Testis (tissue), 3 donors: ENCODE data around the gene PPFIBP2. TPM values are rescaled to one million over a fixed set of nuclear protein-coding genes. Genes with fewer than 3 reads are reported as not detected.

Experiments used
- DNase-seq: peaks from one replicate; pipeline ENCODE4 v3.0.0-alpha.2; 2019
- H3K27ac ChIP-seq, 2 donors: fragments of 200-600 bp; sonication (generic); one replicate each; pipeline ENCODE4 v1.5.1; 2019
- H3K27me3 ChIP-seq: fragments of 200-600 bp; sonication (generic); one replicate; pipeline ENCODE4 v1.5.1; 2019
- H3K36me3 ChIP-seq: fragments of 200-600 bp; sonication (generic); one replicate; pipeline ENCODE4 v1.5.1; 2017; ENCODE audit warnings: low read depth; ENCODE audit errors: missing control alignments
- H3K4me1 ChIP-seq: fragments of 200-600 bp; sonication (generic); one replicate; pipeline ENCODE4 v1.5.1; 2019
- H3K4me3 ChIP-seq, 2 donors: fragments of 200-600 bp; sonication (generic); one replicate each; pipeline ENCODE4 v1.5.1; 2017 to 2019
- H3K9me3 ChIP-seq: fragments of 200-600 bp; sonication (generic); one replicate; pipeline ENCODE4 v1.5.1; 2017
- CTCF ChIP-seq, 3 experiments: fragments of 450-650 bp in 2 of 3; fragments of 200-600 bp in 1 of 3; sonication (generic) in 1 of 3; IDR thresholded peaks; one replicate each; pipeline ENCODE4 v1.5.1; 2016 to 2019; ENCODE audit warnings: antibody characterized with exemption in 3 of 3, mild to moderate bottlenecking in 2 of 3, moderate library complexity in 1 of 3
- POLR2A ChIP-seq: fragments of 450-650 bp; IDR thresholded peaks from one replicate; pipeline ENCODE4 v1.6.1; 2017; ENCODE audit warnings: antibody characterized with exemption, mild to moderate bottlenecking, moderate library complexity
- WGBS, 2 donors: methylation state at CpG; one replicate each; pipeline ENCODE4 v1.1.5; 2018; 5-methylcytosine and 5-hydroxymethylcytosine counted together
- intact Hi-C: fragments of 100-400 bp; cut with DNase I; formaldehyde crosslinking; loops from one replicate; pipeline ENCODE4 v1.15.1; 2023; ENCODE audit warnings: low total_unique reads
- polyA plus RNA-seq: library from polyadenylated mRNA; stranded (reverse); fragments of 350-450 nt; fragmentation: Illumina TruSeq; extraction: RNeasy Lipid Tissue Mini Kit (QIAGEN cat#74804); gene quantifications from one replicate; pipeline ENCODE4 v1.2.3, GENCODE V29; 2014; ENCODE audit warnings: low read depth, low replicate concordance; ENCODE audit not compliant: insufficient read depth
- total RNA-seq, 2 donors: library from RNA; depleted of rRNA; stranded (reverse); fragments of >200 nt; gene quantifications; one replicate each; pipeline ENCODE4 v1.2.3, GENCODE V29; 2016

Gene PPFIBP2
- total and polyA plus RNA-seq, 3 donors from 2014 or later = 70.5 to 105 (median 104) TPM

- H3K27me3 ChIP-seq = no peaks in the 10 kb centered on the region
- intact Hi-C loops = loop anchor here (5.0 kb wide), 1 partner anchor 81 kb away; no protein-coding TSS in a partner anchor
- H3K9me3 ChIP-seq = no peaks in the 10 kb centered on the region
- peaks cover 77% of the 10 kb centered on the region for H3K4me1 ChIP-seq
- WGBS, 2 donors = 27 to 34% methylated on average over 9 to 11 of the region's 11 CpGs
- H3K27ac ChIP-seq = peak overlapping the region; percentile 82 to 83
- DNase-seq = peak; percentile 70
- H3K36me3 ChIP-seq = no peaks in the 10 kb centered on the region
- TF ChIP-seq POLR2A = no peak
- no peak for TF ChIP-seq CTCF (IDR thresholded peaks at IDR 0.05)
- H3K4me3 ChIP-seq = no peak overlapping the region
Measured at GRCh38 chr11:7575841-7576725, 62.3 kb downstream of the PPFIBP2 start.

GRCh38 chr11:7576726-7577290 lies 63.0 kb downstream of the PPFIBP2 start:
- no peaks in the 10 kb centered on the region for H3K9me3 ChIP-seq
- WGBS, 2 donors = 25 to 35% methylated on average over 5 to 12 of the region's 13 CpGs
- H3K4me1 ChIP-seq = peaks cover 79% of the 10 kb centered on the region
- H3K4me3 ChIP-seq = peak overlapping the region; percentile 2 to 49
- DNase-seq = peak; percentile 40
- H3K36me3 ChIP-seq = no peaks in the 10 kb centered on the region
- intact Hi-C loops = loop anchor here (5.0 kb wide), 1 partner anchor 80 kb away; no protein-coding TSS in a partner anchor
- no peak for TF ChIP-seq POLR2A
- TF ChIP-seq CTCF (IDR thresholded peaks at IDR 0.05) = no peak
- peak overlapping the region; percentile 82 to 83 for H3K27ac ChIP-seq
- no peaks in the 10 kb centered on the region for H3K27me3 ChIP-seq

GRCh38 chr11:7577291-7578190 lies 63.7 kb downstream of the PPFIBP2 start:
- intact Hi-C loops = loop anchor here (5.0 kb wide), 1 partner anchor 80 kb away; no protein-coding TSS in a partner anchor
- H3K4me3 ChIP-seq = peak overlapping the region; percentile 2 to 49
- no peak for TF ChIP-seq POLR2A
- TF ChIP-seq CTCF (IDR thresholded peaks at IDR 0.05) = no peak
- WGBS, 2 donors = 20 to 35% methylated on average over 16 of the region's 16 CpGs
- no peaks in the 10 kb centered on the region for H3K27me3 ChIP-seq
- no peaks in the 10 kb centered on the region for H3K9me3 ChIP-seq
- no peaks in the 10 kb centered on the region for H3K36me3 ChIP-seq
- peak overlapping the region; percentile 82 to 83 for H3K27ac ChIP-seq
- peak; percentile 63 for DNase-seq
- peaks cover 77% of the 10 kb centered on the region for H3K4me1 ChIP-seq

GRCh38 chr11:7578276-7578955 lies 64.6 kb downstream of the PPFIBP2 start:
- no peak for DNase-seq
- H3K27me3 ChIP-seq = no peaks in the 10 kb centered on the region
- H3K4me1 ChIP-seq = peaks cover 83% of the 10 kb centered on the region
- no peaks in the 10 kb centered on the region for H3K36me3 ChIP-seq
- peak overlapping the region; percentile 2 to 49 for H3K4me3 ChIP-seq
- H3K9me3 ChIP-seq = no peaks in the 10 kb centered on the region
- intact Hi-C loops = loop anchor here (5.0 kb wide), 1 partner anchor 79 kb away; no protein-coding TSS in a partner anchor
- peak overlapping the region; percentile 82 to 83 for H3K27ac ChIP-seq
- TF ChIP-seq CTCF (IDR thresholded peaks at IDR 0.05) = no peak
- no peak for TF ChIP-seq POLR2A
- 44 to 47% methylated on average over 9 of the region's 9 CpGs for WGBS, 2 donors
